IMR-90 (cell line): ENCODE data around the gene UNC5A. TPM values are rescaled to one million over a fixed set of nuclear protein-coding genes. Genes with fewer than 3 reads are reported as not detected.

Experiments
- ATAC-seq: fragments of 200-7000 bp; cut with Tn5 transposase; 2 replicates; pipeline ENCODE4 v1.9.1; 2020; ENCODE audit warnings: low read depth, mild to moderate bottlenecking, moderate library complexity
- BruUV-seq: library from RNA; stranded (reverse); fragments of 400-500 nt; replicated peaks from 2 replicates; lab custom pipeline; 2021; lab: Mats Ljungman, UMichigan
- CTCF ChIA-PET: fragments of 300-600 bp; formaldehyde crosslinking; extraction: SDS; loops from one replicate; lab custom pipeline; 2021; ENCODE audit warnings: antibody characterized with exemption; lab: Yijun Ruan, JAX
- POLR2A ChIA-PET: fragments of 300-600 bp; sonication (Branson Sonifier 250); formaldehyde crosslinking; loops from one replicate; lab custom pipeline; 2022; ENCODE audit warnings: antibody characterized with exemption; ENCODE audit not compliant: unreplicated experiment; lab: Charles Lee
- DNase-seq: peaks from one replicate; pipeline ENCODE4 v3.0.0; 2013
- H2AFZ ChIP-seq: replicated peaks from 2 replicates; pipeline ENCODE3; 2013; ENCODE audit warnings: low read length, mild to moderate bottlenecking; ENCODE audit not compliant: poor library complexity
- H2AK5ac ChIP-seq: 2 replicates; pipeline ENCODE4 v1.6.1; 2013; ENCODE audit warnings: low read depth, low read length, inconsistent platforms
- H2AK9ac ChIP-seq: replicated peaks from 2 replicates; pipeline ENCODE3; 2013; ENCODE audit warnings: mild to moderate bottlenecking, low read depth, low read length, moderate library complexity; ENCODE audit not compliant: poor library complexity
- H2BK120ac ChIP-seq: 2 replicates; pipeline ENCODE4 v1.6.1; 2013; ENCODE audit warnings: low read depth, low read length, inconsistent platforms
- H2BK15ac ChIP-seq: 3 replicates; pipeline ENCODE4 v1.6.1; 2013; ENCODE audit warnings: low read depth, low read length, inconsistent platforms
- H2BK20ac ChIP-seq: 2 replicates; pipeline ENCODE4 v1.6.1; 2013; ENCODE audit warnings: low read depth, mild to moderate bottlenecking, inconsistent platforms, low read length, moderate library complexity
- H2BK5ac ChIP-seq: 2 replicates; pipeline ENCODE4 v1.6.1; 2013; ENCODE audit warnings: mild to moderate bottlenecking, low read depth, low read length, inconsistent platforms; ENCODE audit not compliant: poor library complexity, severe bottlenecking
- H3K14ac ChIP-seq: replicated peaks from 2 replicates; pipeline ENCODE4 v1.6.1; 2013; ENCODE audit warnings: low read depth, low read length, inconsistent platforms
- H3K18ac ChIP-seq: 2 replicates; pipeline ENCODE4 v1.6.1; 2013; ENCODE audit warnings: low read depth, low read length, control low read depth
- H3K23ac ChIP-seq: 2 replicates; pipeline ENCODE4 v1.6.1; 2013; ENCODE audit warnings: low read depth, low read length, inconsistent platforms
- H3K27ac ChIP-seq: 2 replicates; pipeline ENCODE4 v1.5.1; 2013; ENCODE audit warnings: mild to moderate bottlenecking, control low read depth, low read length; ENCODE audit not compliant: insufficient read depth
- H3K27me3 ChIP-seq: 2 replicates; pipeline ENCODE4 v1.6.1; 2013; ENCODE audit warnings: low read length; ENCODE audit not compliant: control insufficient read depth, insufficient read depth
- H3K36me3 ChIP-seq: 2 replicates; pipeline ENCODE4 v1.6.1; 2013; ENCODE audit warnings: low read length, mixed read lengths; ENCODE audit not compliant: control insufficient read depth, insufficient read depth
- H3K4ac ChIP-seq: 2 replicates; pipeline ENCODE4 v1.6.1; 2013; ENCODE audit warnings: low read depth, low read length, inconsistent platforms
- H3K4me1 ChIP-seq: 2 replicates; pipeline ENCODE4 v1.6.1; 2013; ENCODE audit warnings: low read length, mixed read lengths; ENCODE audit not compliant: control insufficient read depth, insufficient read depth
- H3K4me2 ChIP-seq: 2 replicates; pipeline ENCODE4 v1.6.1; 2013; ENCODE audit warnings: low read depth, mild to moderate bottlenecking, control low read depth, low read length, moderate library complexity
- H3K4me3 ChIP-seq: 2 replicates; pipeline ENCODE4 v1.5.1; 2013; ENCODE audit warnings: low read depth, mild to moderate bottlenecking, control low read depth, low read length, moderate library complexity; ENCODE audit not compliant: insufficient read depth
- H3K56ac ChIP-seq: 2 replicates; pipeline ENCODE4 v1.6.1; 2013; ENCODE audit warnings: low read length, inconsistent platforms; ENCODE audit not compliant: insufficient read depth; ENCODE audit errors: extremely low read depth
- H3K79me1 ChIP-seq, 2 experiments: 2 replicates each; pipeline ENCODE4 v1.6.1; 2013; ENCODE audit warnings: low read length in 2 of 2, inconsistent platforms in 1 of 2, low read depth in 1 of 2
- H3K9ac ChIP-seq: 2 replicates; pipeline ENCODE4 v1.6.1; 2013; ENCODE audit warnings: low read depth, low read length, control low read depth
- H3K9me1 ChIP-seq: 2 replicates; pipeline ENCODE4 v1.6.1; 2013; ENCODE audit warnings: low read length, inconsistent platforms; ENCODE audit not compliant: insufficient read depth
- H3K9me3 ChIP-seq: 2 replicates; pipeline ENCODE4 v1.6.1; 2013; ENCODE audit warnings: low read length; ENCODE audit not compliant: control insufficient read depth, insufficient read depth
- H4K20me1 ChIP-seq: 2 replicates; pipeline ENCODE4 v1.6.1; 2013; ENCODE audit warnings: low read length, inconsistent platforms; ENCODE audit not compliant: insufficient read depth
- H4K5ac ChIP-seq: 2 replicates; pipeline ENCODE4 v1.6.1; 2013; ENCODE audit warnings: mild to moderate bottlenecking, low read depth, low read length, control low read depth
- H4K8ac ChIP-seq, 2 experiments: 2 replicates each; pipeline ENCODE4 v1.6.1; 2013; ENCODE audit warnings: low read depth in 2 of 2, low read length in 2 of 2, control low read depth in 1 of 2, inconsistent platforms in 1 of 2
- H4K91ac ChIP-seq: 2 replicates; pipeline ENCODE4 v1.6.1; 2013; ENCODE audit warnings: low read depth, low read length, inconsistent platforms; ENCODE audit not compliant: insufficient read depth
- BHLHE40 ChIP-seq: fragments of 150-350 bp; IDR thresholded peaks from 2 replicates; pipeline ENCODE4 v1.6.1; 2016; ENCODE audit warnings: mild to moderate bottlenecking, low read depth, low read length
- CEBPB ChIP-seq: IDR thresholded peaks from 2 replicates; pipeline ENCODE4 v1.6.1; 2012; ENCODE audit warnings: low read depth, low read length, improper control_type of control experiment
- CHD1 ChIP-seq: IDR thresholded peaks from 2 replicates; pipeline ENCODE4 v1.6.1; 2012; ENCODE audit warnings: low read depth, low read length, improper control_type of control experiment
- FOS ChIP-seq: fragments of 150-350 bp; IDR thresholded peaks from 2 replicates; pipeline ENCODE4 v1.6.1; 2016; ENCODE audit warnings: low read depth, low read length
- MAFK ChIP-seq: IDR thresholded peaks from 2 replicates; pipeline ENCODE4 v1.6.1; 2012; ENCODE audit warnings: low read depth, low read length, improper control_type of control experiment
- MAZ ChIP-seq: IDR thresholded peaks from 2 replicates; pipeline ENCODE4 v1.6.1; 2012; ENCODE audit warnings: low read depth, mild to moderate bottlenecking, low read length, improper control_type of control experiment, moderate library complexity, borderline replicate concordance
- MXI1 ChIP-seq: IDR thresholded peaks from 2 replicates; pipeline ENCODE4 v1.6.1; 2012; ENCODE audit warnings: low read depth, mild to moderate bottlenecking, low read length, moderate library complexity, borderline replicate concordance
- NFE2L2 ChIP-seq: fragments of 150-350 bp; IDR thresholded peaks from 2 replicates; pipeline ENCODE4 v1.6.1; 2016; ENCODE audit warnings: low read depth, mild to moderate bottlenecking, low read length
- POLR2A ChIP-seq: IDR thresholded peaks from 2 replicates; pipeline ENCODE4 v1.6.1; 2012; ENCODE audit warnings: mild to moderate bottlenecking, low read depth, low read length
- RAD21 ChIP-seq: IDR thresholded peaks from 2 replicates; pipeline ENCODE4 v1.6.1; 2012; ENCODE audit warnings: low read length, improper control_type of control experiment
- RCOR1 ChIP-seq: IDR thresholded peaks from 2 replicates; pipeline ENCODE4 v1.6.1; 2012; ENCODE audit warnings: mild to moderate bottlenecking, low read length, improper control_type of control experiment; ENCODE audit not compliant: insufficient replicate concordance
- RFX5 ChIP-seq: IDR thresholded peaks from 2 replicates; pipeline ENCODE4 v1.8.0; 2012; ENCODE audit warnings: low read depth, mild to moderate bottlenecking, low read length, moderate library complexity
- SMC3 ChIP-seq: fragments of 150-350 bp; IDR thresholded peaks from 2 replicates; pipeline ENCODE4 v1.6.1; 2016; ENCODE audit warnings: low read depth, mild to moderate bottlenecking, antibody characterized with exemption, low read length, moderate library complexity
- WGBS, 2 experiments: methylation state at CpG; one replicate each; pipeline versions ENCODE4 v1.1.5 to v1.1.7; 2013; ENCODE audit warnings: missing lambda C conversion rate in 2 of 2; ENCODE audit not compliant: insufficient read length in 1 of 2; ENCODE audit errors: extremely low coverage in 2 of 2; 5-methylcytosine and 5-hydroxymethylcytosine counted together
- dilution Hi-C: fragments of 300-500 bp; cut with HindIII; formaldehyde crosslinking; loops from one replicate; pipeline ENCODE4 v1.14.3; 2018; ENCODE audit warnings: low sequenced_read_pairs; ENCODE audit not compliant: unreplicated experiment
- in situ Hi-C: fragments of 300-500 bp; cut with MboI; formaldehyde crosslinking; loops from 3 replicates; pipeline ENCODE4 v1.14.3; 2019; ENCODE audit warnings: low sequenced_read_pairs, inconsistent platforms, mixed read lengths
- intact Hi-C: fragments of 100-400 bp; cut with micrococcal nuclease; formaldehyde crosslinking; loops from 2 replicates; pipeline ENCODE4 v1.10.0; 2022
- polyA plus RNA-seq, 3 experiments: library from polyadenylated mRNA; depleted of rRNA; stranded (reverse); fragments of >200 nt; gene quantifications; 2 replicates each; pipeline ENCODE4 v1.2.3, GENCODE V29; 2012; ENCODE audit warnings: low replicate concordance in 1 of 3
- total RNA-seq: library from RNA; depleted of rRNA; stranded (reverse); fragments of >200 nt; gene quantifications from 2 replicates; pipeline ENCODE4 v1.2.3, GENCODE V29; 2012
- TF ChIP-seq, protein P1 (sequence below): conservative IDR thresholded peaks from 2 replicates; pipeline ENCODE4 v1.5.1; 2012; ENCODE audit warnings: mild to moderate bottlenecking, low read depth, low read length, improper control_type of control experiment
- TF ChIP-seq, protein P2 (sequence below): fragments of 150-350 bp; IDR thresholded peaks from 2 replicates; pipeline ENCODE4 v1.6.1; 2017; ENCODE audit warnings: mild to moderate bottlenecking, antibody characterized with exemption, low read length, low read depth
- TF ChIP-seq, protein P3 (sequence below): fragments of 150-350 bp; IDR thresholded peaks from 2 replicates; pipeline ENCODE4 v1.6.1; 2016; ENCODE audit warnings: low read depth, mild to moderate bottlenecking, low read length, moderate library complexity, borderline replicate concordance

UNC5A gene
- total and polyA plus RNA-seq, 2 of the 4 experiments (the other 2 are of a cell fraction): not detected

DNA sequence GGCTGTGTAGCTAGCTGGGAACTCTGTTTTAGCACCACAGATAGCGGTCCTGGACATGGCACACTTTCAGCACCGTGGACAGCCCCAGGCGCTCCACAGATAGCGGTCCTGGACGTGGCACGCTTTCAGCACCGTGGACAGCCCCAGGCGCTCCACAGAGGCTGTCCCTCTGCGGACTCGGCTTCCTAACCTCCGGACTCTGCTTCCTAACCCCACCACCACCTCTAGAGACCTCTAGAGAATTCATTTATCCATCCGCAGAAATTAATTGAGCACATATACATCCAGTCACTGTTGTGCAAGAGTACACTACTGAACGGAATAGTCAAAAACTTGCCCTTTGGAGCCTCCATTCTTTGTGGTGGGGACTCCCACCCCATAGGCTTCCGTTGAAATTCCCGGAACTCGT, 27.4 kb downstream of the UNC5A start:
- H2AFZ ChIP-seq: no peak overlapping the region
- no peaks in the 10 kb centered on the region for H3K36me3 ChIP-seq
- ChIA-PET POLR2A (no interaction called here), CTCF (no interaction called here)
- no peak overlapping the region for H3K56ac ChIP-seq
- no peak overlapping the region for H3K4me2 ChIP-seq
- TF ChIP-seq MXI1: peak; percentile 100
- TF ChIP-seq POLR2A: no peak
- TF ChIP-seq CEBPB: 0 out of 2 replicates have a peak, but pooled peaks have one; percentile 22
- no peak for TF ChIP-seq RAD21
- TF ChIP-seq NFE2L2: no peak
- no peak for TF ChIP-seq RFX5
- no peak for TF ChIP-seq FOS
- no peak for TF ChIP-seq CHD1
- TF ChIP-seq BHLHE40: peak; percentile 65; the same call in 1 of the 2 replicates
- peak; percentile 100 for TF ChIP-seq RCOR1
- TF ChIP-seq, protein P1, sequence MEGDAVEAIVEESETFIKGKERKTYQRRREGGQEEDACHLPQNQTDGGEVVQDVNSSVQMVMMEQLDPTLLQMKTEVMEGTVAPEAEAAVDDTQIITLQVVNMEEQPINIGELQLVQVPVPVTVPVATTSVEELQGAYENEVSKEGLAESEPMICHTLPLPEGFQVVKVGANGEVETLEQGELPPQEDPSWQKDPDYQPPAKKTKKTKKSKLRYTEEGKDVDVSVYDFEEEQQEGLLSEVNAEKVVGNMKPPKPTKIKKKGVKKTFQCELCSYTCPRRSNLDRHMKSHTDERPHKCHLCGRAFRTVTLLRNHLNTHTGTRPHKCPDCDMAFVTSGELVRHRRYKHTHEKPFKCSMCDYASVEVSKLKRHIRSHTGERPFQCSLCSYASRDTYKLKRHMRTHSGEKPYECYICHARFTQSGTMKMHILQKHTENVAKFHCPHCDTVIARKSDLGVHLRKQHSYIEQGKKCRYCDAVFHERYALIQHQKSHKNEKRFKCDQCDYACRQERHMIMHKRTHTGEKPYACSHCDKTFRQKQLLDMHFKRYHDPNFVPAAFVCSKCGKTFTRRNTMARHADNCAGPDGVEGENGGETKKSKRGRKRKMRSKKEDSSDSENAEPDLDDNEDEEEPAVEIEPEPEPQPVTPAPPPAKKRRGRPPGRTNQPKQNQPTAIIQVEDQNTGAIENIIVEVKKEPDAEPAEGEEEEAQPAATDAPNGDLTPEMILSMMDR: 0 out of 2 replicates have a peak, but pooled peaks have one; percentile 0
- TF ChIP-seq, protein P2, sequence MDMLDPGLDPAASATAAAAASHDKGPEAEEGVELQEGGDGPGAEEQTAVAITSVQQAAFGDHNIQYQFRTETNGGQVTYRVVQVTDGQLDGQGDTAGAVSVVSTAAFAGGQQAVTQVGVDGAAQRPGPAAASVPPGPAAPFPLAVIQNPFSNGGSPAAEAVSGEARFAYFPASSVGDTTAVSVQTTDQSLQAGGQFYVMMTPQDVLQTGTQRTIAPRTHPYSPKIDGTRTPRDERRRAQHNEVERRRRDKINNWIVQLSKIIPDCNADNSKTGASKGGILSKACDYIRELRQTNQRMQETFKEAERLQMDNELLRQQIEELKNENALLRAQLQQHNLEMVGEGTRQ: no peak
- no peak for TF ChIP-seq MAFK
- TF ChIP-seq, protein P3, sequence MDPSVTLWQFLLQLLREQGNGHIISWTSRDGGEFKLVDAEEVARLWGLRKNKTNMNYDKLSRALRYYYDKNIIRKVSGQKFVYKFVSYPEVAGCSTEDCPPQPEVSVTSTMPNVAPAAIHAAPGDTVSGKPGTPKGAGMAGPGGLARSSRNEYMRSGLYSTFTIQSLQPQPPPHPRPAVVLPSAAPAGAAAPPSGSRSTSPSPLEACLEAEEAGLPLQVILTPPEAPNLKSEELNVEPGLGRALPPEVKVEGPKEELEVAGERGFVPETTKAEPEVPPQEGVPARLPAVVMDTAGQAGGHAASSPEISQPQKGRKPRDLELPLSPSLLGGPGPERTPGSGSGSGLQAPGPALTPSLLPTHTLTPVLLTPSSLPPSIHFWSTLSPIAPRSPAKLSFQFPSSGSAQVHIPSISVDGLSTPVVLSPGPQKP: no peak
- TF ChIP-seq MAZ: peak; percentile 68; the same call in 1 of the 2 replicates
- peak; percentile 21; the same call in 1 of the 2 replicates for TF ChIP-seq SMC3
- dilution Hi-C loops (no loop called here), in situ Hi-C loops (no loop called here), intact Hi-C loops (no loop called here)
- no peaks in the 10 kb centered on the region for H3K9me1 ChIP-seq
- no peak overlapping the region for H3K18ac ChIP-seq
- no peak overlapping the region for H3K27ac ChIP-seq
- H2BK15ac ChIP-seq: no peak overlapping the region
- peaks cover 10% of the 10 kb centered on the region; the same call in 1 of the 2 replicates for H3K27me3 ChIP-seq
- H2BK20ac ChIP-seq: no peak overlapping the region
- ATAC-seq (peak; percentile 100), DNase-seq (peak; percentile 83)
- H3K9me3 ChIP-seq: no peaks in the 10 kb centered on the region
- no peak overlapping the region for H3K4ac ChIP-seq
- H3K9ac ChIP-seq: no peak overlapping the region
- WGBS, 2 experiments: 4% methylated on average over 5 of the region's 16 CpGs; no CpG with 5 or more reads in 1 of the 2 experiments
- no peak overlapping the region for H2BK120ac ChIP-seq
- H3K14ac ChIP-seq: no peak overlapping the region
- no peak overlapping the region for H2AK9ac ChIP-seq
- no peak overlapping the region for H2BK5ac ChIP-seq
- 0 out of 2 replicates have a peak, but pooled peaks cover 8% of the 10 kb centered on the region for H4K20me1 ChIP-seq
- no TSS peak for BruUV-seq
- H4K91ac ChIP-seq: no peak overlapping the region
- no peak overlapping the region for H4K8ac ChIP-seq
- H3K4me1 ChIP-seq: no peaks in the 10 kb centered on the region
- no peak overlapping the region for H3K4me3 ChIP-seq
- no peak overlapping the region for H4K5ac ChIP-seq
- H3K23ac ChIP-seq: no peak overlapping the region
- H3K79me1 ChIP-seq: no peaks in the 10 kb centered on the region
- no peak overlapping the region for H2AK5ac ChIP-seq
